ENCODE measurements around the gene KDR.

GRCh38 chr4:55029821-55030503 is 95.4 kb downstream of the KDR start:
- TF ChIP-seq HMG20B (CRISPR knock-in tag; IDR thresholded peaks at IDR 0.05) (no peak), ZNF224 (CRISPR knock-in tag; IDR thresholded peaks at IDR 0.05) (no peak), CHD4 (IDR thresholded peaks at IDR 0.05; ENCODE audit: insufficient read depth, insufficient replicate concordance, low read depth, low read length, poor library complexity, severe bottlenecking) (no peak), EP300 (IDR thresholded peaks at IDR 0.05; ENCODE audit: low read length) (no peak), ESRRA (IDR thresholded peaks at IDR 0.05; ENCODE audit: borderline replicate concordance, low read depth) (no peak), ETV6 (IDR thresholded peaks at IDR 0.05; ENCODE audit: borderline replicate concordance in 1 of 2, low read depth in 2 of 2, low read length in 1 of 2) (no peak), ETV6 (CRISPR knock-in tag; IDR thresholded peaks at IDR 0.05; ENCODE audit: borderline replicate concordance) (no peak), TAF1 (IDR thresholded peaks at IDR 0.05; ENCODE audit: control insufficient read depth, extremely low read depth, insufficient read depth, low read length, severe bottlenecking) (no peak)
